DMS153 treated with DMSO at 0.1 percent for 48 hours (cell line): ENCODE data around the gene MAD1L1.

Experiments
- DNase-seq: peaks from one replicate; lab custom pipeline; 2025; ENCODE audit not compliant: unreplicated experiment; lab: John Stamatoyannopoulos, UW

MAD1L1 gene

DNA sequence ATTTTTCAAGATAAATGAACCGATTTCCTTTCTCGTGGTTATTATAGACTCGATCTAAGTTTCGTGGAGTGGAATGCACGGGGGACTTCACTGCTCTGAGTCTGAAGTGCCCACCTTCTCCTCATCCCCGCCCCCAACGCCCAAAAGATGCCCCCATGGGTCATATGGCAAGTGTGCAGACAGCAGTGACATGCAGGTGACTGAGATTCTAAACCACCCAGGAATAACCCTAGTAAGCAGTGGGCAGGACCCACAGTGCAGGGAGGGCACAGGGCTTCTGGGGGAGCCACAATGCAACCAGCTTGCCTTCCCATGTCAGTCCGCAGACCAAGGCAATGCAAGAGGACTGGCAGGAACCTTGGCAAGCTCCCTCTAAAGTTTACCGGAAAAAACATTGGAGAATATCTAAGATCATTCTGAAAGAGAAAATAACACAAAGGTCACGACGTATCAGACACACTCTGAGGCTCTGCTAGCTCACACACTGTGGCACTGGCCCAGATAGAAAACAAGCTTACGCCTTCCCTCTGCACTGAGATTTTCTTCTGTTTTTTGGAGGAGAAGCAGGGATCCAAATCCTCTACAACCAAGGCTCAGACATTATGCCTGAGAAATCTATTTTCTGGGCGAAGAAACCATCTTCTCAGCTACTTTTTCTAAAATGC is 239.6 kb downstream of the MAD1L1 start:
- no peak for DNase-seq

DNA sequence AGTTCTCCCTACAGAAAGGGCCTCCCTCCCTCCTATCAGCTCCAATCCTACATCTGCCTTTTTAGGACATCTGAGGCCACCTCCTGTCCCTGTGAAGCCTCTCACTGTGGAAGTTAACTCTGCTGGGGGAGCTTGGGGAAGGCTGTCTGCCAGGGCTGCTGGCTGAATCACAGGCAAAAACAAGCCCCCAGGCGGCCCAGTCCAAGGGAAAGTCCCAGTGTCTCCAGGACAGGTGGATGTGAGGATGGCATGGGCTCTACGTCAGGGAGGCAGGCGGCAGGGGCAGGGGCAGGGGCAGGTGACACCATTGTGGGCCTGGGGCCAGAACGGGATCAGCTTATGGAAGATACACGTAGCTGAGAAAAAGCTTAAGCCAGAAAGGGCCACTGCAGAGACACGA is 240.2 kb downstream of the MAD1L1 start:
- DNase-seq, result no peak

DNA sequence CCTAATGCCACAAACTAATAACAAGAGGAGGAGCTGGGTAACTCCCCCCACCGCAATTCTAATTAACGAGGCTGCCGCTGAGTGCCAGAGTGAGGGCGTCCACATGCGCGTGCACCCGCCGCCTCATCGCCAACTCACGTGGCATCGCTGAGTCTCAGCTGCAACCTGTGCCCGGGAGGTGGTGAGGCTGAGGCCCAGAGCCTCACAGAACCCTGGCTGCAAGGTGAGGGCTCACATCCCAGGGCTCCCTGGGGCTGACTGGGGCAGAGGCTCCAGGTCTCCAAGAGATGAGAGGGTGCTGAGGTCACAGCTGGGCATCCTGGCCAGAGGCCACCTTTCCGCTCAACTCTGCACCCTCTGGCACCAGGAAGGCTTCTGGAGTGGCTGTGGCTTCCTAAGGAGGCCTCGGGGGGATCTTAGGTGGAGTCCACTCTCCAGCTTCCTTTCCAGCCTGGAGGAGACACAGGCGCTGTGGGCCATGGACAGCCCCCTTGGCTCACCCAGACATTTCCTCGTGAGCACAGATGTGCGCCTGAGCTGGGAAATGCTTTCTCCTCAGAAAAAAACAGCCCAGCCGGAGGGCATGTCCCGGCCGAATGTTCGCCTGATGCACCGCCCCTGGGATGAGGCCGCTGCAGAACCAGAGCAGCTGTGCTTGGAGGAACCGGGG is 242.6 kb downstream of the MAD1L1 start:
- no peak for DNase-seq

DNA sequence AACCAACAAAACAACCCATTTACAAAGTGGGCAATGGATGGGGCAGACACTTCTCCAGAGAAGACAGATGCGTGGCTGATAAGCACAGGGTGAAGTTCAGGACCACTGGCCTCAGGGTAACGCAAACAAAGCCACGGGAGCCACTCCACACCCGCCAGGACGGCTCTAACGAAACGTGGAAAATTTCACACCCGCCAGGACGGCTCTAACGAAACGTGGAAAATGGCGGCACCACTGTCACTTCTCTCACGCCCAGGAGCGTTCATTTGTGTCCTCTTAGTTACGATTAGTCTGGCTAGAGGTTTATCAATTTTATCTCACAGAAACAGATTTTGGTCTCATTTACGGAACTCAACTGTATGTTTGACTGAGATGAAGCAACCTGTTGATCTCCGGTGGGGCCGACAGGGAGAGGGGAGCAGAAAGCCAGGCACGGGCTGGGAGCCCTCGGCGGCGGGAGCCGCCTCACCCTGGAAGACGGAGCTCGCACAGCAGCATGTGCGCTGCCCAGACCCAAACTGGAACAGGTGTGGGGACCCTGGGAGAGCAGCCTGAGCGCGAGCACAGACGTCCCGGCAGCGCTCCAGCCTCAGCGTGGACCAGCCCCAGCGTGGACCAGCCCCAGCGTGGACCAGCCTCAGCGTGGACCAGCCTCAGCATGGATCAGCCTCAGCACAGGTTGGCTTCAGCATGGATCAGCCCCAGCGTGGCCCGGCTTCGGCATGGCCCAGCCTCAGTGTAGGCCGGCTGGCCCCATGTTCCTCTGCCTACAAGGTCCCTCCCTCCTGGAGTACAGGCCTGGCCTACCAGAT is 243.5 kb downstream of the MAD1L1 start:
- no peak for DNase-seq

DNA sequence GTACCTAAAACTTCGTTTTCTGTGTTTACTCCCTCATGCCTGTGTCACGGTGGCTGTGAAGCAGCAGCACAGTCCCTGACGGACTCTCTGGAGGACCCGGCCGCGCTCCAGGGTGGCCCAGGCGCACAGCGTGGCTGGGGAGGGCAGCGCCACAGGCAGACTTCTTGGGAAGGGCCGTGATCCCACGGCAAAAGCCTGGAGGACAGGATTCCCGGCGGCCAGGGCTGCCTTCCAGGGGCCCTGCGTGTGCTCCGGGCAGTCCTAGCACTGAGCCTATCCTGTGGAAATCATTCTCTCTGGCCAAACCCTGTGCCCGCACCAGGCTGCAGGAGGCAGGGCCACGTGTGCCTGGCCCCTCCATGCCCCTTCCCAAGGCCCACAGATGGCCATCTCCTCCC is 244.2 kb downstream of the MAD1L1 start:
- no peak for DNase-seq

DNA sequence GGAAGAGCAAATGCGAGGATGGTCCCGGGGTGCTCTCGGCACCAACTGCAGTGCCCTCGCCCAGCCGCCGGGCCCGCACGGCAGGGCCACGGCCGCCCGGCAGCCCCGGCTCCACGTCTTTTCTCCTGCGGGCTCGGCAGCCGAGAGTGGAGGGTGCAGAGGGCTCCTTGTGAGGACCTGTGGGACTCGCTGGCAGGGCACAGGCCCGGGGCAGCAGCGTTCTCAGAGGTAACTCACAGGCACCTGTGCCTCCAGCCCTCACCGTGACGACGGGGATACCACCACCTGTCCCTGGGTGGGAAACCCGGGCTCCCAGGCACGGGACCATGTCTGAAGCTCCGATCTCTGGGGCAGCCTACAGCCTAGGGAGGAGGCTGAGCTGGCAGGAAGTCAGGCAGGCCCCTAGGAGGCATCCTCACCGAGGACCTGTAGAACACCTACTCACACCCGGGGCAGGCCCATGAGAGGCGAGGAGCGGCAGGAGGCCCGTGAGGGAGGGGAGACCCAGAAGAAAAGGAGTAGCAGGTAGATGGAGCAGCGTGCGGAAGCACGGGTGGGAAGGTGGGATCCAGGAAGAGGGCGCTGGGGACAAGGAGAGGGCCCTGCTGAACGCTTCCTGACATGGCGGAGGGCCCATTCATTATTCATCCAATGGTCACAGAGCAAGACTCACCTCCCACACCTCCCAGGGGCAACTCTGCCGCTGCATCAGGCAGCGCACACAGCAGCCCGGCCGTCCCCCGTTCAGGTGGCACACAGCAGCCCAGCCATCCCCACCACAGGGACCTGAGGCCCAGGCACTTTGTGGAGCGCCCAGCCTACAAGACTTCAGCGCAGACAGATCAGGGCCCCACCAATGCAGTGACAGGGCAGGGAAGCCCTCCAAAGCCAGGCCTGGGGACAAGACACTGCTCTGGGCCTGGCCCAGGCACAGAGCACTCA is 244.9 kb downstream of the MAD1L1 start:
- no peak for DNase-seq

DNA sequence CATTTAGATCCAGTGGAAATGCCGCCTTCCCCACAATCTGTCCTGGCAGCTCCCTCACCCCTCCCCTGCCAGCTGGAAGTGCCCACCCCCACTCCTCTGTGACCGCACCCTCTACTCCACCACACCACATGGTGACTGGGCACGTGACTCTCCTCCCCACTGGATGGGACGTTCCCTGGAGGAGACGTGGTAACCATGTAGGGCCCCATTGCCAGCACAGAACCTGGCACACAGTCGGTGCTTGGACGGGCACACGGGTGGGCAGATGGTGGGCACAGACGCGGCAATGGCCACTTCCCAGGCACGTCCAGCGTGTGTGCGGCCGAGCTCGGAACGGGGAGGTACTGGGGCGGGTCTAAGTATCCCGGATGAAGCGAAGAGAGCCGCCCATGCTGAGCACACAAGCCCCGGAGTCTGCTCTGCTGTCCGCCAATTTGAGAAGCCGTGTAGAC is 245.6 kb downstream of the MAD1L1 start:
- no peak for DNase-seq

DNA sequence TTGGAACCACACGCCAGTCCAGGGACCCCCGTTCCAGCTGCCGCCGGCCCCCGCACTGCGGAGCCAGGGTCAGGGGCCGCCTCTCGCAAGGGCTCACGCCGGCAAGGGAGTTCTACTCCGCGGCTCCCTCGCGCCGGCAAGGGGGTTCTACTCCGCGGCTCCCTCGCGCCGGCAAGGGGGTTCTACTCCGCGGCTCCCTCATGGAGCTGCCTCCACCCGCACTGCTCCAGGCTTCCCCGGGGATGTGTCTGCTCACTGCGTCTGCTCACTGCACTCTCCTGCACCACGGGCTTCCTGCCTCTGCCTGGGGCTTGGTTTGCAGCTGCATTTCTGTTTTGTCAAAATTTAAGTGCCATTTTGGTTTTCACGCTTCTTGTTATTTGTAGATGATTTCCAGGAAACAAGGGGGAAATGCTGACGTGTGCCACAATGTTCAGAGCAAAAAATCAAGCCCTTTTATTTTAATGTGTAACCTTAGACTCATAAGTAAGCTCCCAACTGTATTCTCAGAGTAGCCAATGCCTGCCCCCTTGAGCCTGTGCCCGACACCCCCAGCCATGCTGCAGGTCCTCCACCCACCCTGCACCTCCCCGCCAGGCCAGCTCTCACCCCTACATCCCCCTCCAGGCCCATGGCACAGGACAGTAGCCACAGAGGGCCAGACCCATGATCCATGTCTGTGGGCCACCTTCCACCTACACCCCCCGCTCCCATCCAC is 246.2 kb downstream of the MAD1L1 start:
- DNase-seq, result no peak

DNA sequence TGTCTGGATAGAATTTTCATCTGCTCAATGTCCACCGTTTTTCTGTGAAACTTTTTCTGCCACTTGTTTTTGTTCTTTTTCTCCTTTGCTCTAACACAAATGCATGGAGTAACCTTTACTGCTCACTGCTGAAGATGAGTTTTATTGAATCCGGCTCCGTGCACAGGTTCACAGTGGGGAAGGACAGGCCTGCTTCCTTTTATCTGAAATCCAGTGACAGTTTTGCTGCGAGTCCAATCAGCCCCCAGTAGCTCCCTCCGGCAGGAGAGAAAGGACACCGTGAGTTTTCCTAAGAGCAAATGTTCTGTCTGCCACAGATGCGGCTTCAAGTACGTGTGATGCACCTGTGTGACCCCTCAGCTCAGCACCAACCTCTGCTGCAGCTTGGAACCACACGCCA is 246.8 kb downstream of the MAD1L1 start:
- DNase-seq, result no peak

DNA sequence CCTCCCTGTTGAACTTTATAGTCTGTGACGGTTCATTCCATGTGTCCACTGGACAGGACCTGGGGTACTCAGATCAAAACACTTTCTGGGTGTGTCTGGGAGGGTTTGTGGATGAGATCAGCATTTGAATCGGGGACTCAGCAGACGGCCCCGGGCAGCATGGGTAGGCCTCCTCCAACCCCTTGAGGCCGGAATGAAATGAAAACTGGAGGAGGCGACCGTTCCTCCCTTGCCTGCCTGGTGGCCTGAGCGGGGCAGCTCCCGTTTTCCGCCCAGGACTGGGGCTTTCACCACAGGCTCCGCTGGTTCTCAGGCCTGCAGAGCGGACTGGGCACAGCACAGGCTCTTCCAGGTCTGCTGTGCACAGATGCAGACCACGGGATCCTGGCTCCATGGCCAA is 247.7 kb downstream of the MAD1L1 start:
- no peak for DNase-seq

DNA sequence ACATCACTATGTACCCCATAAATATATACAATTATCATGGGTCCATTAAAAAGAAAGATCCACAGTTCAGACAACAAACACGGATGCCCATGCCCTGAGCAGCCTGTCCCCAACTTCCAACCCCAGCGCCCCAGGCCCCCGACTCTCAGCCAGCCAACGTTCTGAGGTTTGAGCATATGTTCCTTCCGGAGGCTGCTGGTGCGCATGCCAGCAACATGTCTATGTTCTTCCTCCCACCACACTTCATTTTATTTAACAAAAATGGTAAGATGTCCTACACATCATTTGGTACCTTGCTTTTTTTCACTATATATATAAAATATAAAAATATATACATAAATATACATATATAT is 250.9 kb downstream of the MAD1L1 start:
- DNase-seq, result no peak

DNA sequence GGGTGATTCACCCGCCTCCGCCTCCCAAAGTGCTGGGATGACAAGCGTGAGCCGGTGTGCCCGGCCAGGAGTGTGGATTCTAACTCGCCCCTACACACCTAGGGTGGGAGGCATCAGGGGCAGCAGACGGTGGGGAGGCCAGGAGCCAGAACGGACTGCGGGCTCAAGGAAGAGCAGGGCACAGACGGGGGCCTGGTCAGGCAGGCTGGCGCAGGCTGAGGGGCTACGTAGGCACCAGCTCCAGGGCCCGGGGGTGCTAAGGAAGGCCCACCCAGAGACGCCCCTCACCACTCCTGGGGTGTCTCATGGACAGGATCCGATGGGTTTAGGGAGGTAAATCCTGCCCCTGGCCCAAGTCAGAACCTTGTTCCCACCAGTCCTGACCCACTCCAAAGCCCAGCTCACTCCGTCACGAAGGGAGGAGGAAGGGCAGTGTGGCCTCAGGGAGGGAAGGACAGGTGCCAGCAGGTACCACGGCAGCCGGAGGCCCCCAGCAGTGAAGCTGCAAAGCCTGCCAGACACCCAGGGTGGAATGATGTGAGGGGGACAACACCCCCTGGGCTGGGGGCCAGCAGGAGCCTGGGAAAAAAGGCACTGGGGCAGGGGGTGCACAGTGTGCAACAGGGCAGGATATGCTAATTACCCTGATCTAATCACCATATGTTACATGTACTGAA is 251.4 kb downstream of the MAD1L1 start:
- DNase-seq, result no peak

DNA sequence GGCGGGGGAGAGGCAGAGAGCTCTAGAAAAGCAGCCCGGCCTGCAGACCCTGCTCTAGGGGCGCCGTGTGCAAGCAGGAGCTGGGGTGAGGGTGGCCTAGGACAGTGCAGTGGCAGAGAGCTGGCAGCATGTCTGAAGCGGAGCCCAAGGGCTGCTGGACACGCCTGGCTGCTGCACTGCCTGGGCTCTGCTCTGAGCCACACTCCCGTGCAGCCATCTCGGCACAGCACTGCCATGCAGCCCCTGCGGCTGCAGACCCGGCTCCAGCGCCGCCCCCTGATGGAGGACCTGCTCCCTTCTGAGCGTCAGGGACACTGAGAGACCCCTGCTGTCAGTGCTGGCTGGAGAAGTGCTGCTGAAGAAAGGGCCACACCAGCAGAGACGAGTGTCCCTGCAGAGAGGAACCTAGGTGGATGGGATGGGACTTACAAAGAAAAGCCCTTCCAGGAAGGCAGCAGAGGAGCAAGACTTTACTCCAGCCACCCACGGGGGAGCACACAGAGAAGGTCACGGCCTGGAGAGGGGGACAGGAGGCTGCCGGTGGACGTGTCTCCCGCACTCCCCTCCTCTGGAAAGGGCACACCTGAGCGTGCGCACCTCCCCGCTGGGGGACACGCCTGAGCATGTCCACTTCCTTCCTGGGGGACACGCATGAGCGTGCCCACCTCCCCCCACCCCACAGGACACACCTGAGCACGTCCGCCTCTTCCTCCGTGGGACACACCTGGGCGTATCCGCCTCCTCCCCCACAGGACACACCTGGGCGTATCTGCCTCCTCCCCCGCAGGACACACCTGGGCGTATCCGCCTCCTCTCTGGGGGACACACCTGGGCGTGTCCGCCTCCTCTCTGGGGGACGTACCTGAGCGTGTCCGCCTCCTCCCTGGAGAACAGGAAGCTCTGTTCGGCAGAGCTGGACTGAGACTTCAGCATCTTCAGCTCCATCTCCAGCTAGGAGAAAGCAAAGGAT is 252.9 kb downstream of the MAD1L1 start:
- DNase-seq, result no peak

DNA sequence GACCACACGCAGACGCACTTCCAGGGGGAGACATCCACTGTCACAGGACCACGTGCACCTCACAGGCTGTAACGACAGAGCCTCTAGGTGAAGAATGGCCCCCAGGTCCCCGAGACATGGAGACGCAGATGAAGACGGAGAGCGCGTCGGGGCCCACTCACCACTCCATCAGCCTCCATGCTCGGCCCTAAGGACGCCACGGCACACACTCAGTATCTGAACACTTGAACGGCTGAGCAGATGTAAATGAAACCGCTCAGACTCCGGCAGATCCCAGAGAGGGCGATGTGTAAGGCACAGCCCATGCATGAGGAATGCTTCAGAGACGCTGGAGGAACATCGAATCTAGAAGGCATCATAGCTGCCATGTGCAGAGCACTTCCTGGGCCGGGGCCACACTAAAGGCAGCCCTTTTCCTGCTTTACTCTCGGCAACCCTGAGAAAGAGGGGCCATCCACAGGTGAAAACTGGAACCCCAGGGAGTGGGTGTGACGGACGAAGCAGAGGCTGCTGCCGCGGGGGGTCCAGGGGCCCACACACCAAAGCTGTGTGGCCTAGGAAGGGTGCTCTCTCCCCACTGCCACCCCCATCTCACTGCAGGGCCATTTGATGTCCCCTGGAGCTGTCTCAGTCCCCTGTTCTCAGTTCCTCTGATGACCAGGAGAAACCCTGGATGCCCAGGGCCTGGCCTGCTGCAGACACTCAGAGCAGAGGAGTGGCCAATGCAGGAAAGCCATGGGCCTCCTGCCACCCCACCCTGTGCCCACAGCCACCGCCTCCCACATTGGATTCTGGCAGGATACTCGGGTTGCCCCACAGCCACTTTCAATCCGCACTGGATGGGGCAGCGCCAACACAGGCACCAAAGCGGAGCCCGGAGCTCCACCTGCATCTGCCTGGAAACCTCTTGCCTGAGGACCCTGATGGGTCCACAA is 253.8 kb downstream of the MAD1L1 start:
- no peak for DNase-seq

DNA sequence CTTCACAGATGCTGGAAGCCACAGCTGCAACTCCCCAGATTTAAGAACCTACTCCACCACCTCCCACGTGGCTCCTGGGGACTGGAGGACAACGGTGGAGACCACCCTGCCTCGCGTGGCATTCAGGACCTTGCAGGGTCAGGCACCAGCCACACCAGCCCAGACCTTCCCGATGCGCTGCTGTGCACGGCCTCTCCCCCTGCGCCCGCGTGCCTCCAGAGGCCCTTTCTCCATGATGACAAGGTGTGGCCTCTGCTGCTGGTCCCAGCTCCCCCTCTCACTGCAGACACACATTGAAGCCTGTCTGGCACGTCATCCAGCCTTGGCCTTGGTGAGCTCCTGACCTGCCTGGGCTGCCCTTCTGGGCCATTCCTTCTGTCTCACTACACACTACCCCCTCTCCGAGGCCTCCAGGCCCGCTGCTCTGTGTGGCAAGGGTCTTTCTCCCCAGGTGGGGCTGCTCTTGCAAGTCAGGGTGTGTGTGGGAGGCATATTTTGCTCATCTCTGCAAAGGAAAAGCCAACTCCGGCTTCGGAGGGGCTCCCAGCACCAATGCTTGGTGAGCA is 254.8 kb downstream of the MAD1L1 start:
- DNase-seq, result no peak

DNA sequence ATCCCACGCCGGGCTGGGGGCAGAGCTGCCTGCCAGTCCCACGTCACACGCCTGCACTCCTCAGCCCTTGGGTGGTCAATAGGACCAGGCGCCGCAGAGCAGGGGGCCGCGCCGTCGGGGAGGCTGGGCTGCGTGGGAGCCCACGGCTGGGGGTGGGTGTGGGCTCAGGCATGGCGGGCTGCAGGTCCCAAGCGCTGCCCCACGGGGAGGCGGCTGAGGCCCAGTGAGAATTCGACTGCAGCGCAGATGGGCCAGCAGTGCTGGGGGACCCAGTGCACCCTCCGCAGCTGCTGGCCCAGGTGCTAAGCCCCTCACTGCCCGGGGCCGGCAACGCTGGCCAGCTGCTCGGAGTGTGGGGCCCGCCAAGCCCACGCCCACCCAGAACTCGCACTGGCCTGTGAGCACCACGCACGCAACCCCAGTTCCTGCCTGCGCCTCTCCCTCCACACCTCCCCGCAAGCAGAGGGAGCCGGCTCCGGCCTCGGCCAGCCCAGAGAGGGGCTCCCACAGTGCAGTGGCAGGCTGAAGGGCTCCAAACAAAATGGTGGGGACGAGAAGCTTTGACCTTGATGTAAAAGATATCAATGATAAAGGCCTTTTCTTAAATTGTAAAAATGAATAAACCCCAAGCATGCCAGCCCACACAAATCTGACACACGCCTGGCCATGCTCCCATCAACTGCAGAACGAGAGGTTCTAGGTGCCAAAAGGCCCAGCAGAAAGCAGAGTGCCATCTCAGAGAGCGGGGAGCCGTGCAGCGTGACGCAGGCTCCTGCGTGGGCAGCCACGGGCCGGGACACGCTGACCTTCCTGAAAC is 255.5 kb downstream of the MAD1L1 start:
- no peak for DNase-seq
